HEK293T (cell line): ENCODE results near the gene NT5DC1.

Source experiments
- ARNT ChIP-seq: fragments of 450-650 bp; IDR thresholded peaks from 2 replicates; pipeline ENCODE4 v1.6.1; 2017; ENCODE audit warnings: mild to moderate bottlenecking
- CTBP1 ChIP-seq: fragments of 450-650 bp; IDR thresholded peaks from 2 replicates; pipeline ENCODE4 v1.6.1; 2016; ENCODE audit warnings: borderline replicate concordance
- ELF4 ChIP-seq: fragments of 450-650 bp; IDR thresholded peaks from 2 replicates; pipeline ENCODE4 v1.6.1; 2017; ENCODE audit warnings: antibody characterized with exemption
- FOXA1 ChIP-seq: fragments of 450-650 bp; IDR thresholded peaks from 2 replicates; pipeline ENCODE4 v1.6.1; 2016; ENCODE audit warnings: mild to moderate bottlenecking
- FOXK2 ChIP-seq: fragments of 450-650 bp; IDR thresholded peaks from 2 replicates; pipeline ENCODE4 v1.6.1; 2016; ENCODE audit warnings: mild to moderate bottlenecking
- FOXM1 ChIP-seq: fragments of 450-650 bp; IDR thresholded peaks from 2 replicates; pipeline ENCODE4 v1.6.1; 2017; ENCODE audit warnings: mild to moderate bottlenecking, borderline replicate concordance
- HDGF ChIP-seq: fragments of 450-650 bp; IDR thresholded peaks from 2 replicates; pipeline ENCODE4 v1.6.1; 2017; ENCODE audit warnings: antibody characterized with exemption, borderline replicate concordance
- NFRKB ChIP-seq: fragments of 450-650 bp; IDR thresholded peaks from 2 replicates; pipeline ENCODE4 v1.6.1; 2016; ENCODE audit warnings: mild to moderate bottlenecking, moderate library complexity
- SUZ12 ChIP-seq: fragments of 450-650 bp; IDR thresholded peaks from 2 replicates; pipeline ENCODE4 v1.6.1; 2016; ENCODE audit warnings: mild to moderate bottlenecking
- TARDBP ChIP-seq: fragments of 450-650 bp; IDR thresholded peaks from 2 replicates; pipeline ENCODE4 v1.6.1; 2016

- TF ChIP-seq FOXK2, result no peak
- no peak for TF ChIP-seq CTBP1
- no peak for TF ChIP-seq TARDBP
- TF ChIP-seq FOXA1, result no peak
- TF ChIP-seq SUZ12, result no peak
- no peak for TF ChIP-seq NFRKB
- TF ChIP-seq ELF4, result no peak
- TF ChIP-seq FOXM1, result no peak
- no peak for TF ChIP-seq ARNT
- no peak for TF ChIP-seq HDGF
These were observed 107.6 kb downstream of the NT5DC1 start for GRCh38 chr6:116208056-116208785.
